ENCODE results near the gene BRPF1.
A peak's percentile ranks its signal among the peaks of the same experiment; 100 is the strongest.

Gene BRPF1

GRCh38 chr3:9750556-9751411 is 19.2 kb downstream of the BRPF1 start:
- peak overlapping the region; percentile 90 for H3K4me3 ChIP-seq (ENCODE audit: low read depth, low read length)
- TF ChIP-seq, protein P1, sequence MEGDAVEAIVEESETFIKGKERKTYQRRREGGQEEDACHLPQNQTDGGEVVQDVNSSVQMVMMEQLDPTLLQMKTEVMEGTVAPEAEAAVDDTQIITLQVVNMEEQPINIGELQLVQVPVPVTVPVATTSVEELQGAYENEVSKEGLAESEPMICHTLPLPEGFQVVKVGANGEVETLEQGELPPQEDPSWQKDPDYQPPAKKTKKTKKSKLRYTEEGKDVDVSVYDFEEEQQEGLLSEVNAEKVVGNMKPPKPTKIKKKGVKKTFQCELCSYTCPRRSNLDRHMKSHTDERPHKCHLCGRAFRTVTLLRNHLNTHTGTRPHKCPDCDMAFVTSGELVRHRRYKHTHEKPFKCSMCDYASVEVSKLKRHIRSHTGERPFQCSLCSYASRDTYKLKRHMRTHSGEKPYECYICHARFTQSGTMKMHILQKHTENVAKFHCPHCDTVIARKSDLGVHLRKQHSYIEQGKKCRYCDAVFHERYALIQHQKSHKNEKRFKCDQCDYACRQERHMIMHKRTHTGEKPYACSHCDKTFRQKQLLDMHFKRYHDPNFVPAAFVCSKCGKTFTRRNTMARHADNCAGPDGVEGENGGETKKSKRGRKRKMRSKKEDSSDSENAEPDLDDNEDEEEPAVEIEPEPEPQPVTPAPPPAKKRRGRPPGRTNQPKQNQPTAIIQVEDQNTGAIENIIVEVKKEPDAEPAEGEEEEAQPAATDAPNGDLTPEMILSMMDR (IDR thresholded peaks at IDR 0.05; ENCODE audit: borderline replicate concordance, insufficient read depth, low read depth, low read length) = no peak

- TF ChIP-seq, protein P1 (IDR thresholded peaks at IDR 0.05; ENCODE audit: borderline replicate concordance, insufficient read depth, low read depth, low read length) = no peak
- no peak overlapping the region for H3K4me3 ChIP-seq (ENCODE audit: low read depth, low read length)
Observed at GRCh38 chr3:9754678-9755077, 23.1 kb downstream of the BRPF1 start.

- TF ChIP-seq, protein P1 (IDR thresholded peaks at IDR 0.05; ENCODE audit: borderline replicate concordance, insufficient read depth, low read depth, low read length) = no peak
- no peak overlapping the region for H3K4me3 ChIP-seq (ENCODE audit: low read depth, low read length)
Observed at GRCh38 chr3:9757427-9757826, 25.9 kb downstream of the BRPF1 start.

DNA sequence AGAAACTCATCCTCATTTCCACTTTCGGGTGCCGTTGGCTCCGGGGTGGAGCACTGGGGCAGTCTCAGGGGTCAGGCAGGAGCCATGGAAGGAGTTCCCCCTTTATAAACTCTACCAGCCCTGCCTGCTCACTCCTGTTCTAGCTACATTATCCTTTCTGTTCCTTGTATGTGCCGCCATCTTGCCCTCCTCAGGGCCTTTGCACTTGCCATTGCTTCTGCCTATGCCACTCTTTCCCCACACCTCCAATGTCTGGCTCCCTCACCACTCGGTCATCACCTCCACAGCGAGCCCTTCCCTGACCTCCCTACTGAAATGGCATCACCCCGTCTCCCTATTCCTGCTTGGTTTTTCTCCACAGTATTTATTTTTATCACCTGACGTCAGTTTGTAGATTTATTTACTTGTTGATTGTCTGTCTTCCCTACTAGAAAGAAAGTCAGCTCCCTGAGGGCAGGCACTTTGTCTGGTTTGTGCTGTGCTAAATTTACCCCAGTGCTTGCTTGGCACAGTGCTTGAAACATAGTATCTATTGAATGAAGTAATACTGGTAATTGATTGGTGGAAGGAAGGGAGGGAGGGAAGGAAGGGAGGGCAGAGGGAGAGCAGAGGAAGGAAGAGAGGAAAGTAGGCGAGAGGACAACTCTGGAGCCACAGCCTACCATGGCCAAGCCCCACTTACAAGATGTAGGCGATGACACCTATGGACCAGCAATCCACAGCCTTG is 29.4 kb downstream of the BRPF1 start:
- TF ChIP-seq, protein P1 (IDR thresholded peaks at IDR 0.05; ENCODE audit: borderline replicate concordance, insufficient read depth, low read depth, low read length) = no peak
- H3K4me3 ChIP-seq (ENCODE audit: low read depth, low read length) = no peak overlapping the region

DNA sequence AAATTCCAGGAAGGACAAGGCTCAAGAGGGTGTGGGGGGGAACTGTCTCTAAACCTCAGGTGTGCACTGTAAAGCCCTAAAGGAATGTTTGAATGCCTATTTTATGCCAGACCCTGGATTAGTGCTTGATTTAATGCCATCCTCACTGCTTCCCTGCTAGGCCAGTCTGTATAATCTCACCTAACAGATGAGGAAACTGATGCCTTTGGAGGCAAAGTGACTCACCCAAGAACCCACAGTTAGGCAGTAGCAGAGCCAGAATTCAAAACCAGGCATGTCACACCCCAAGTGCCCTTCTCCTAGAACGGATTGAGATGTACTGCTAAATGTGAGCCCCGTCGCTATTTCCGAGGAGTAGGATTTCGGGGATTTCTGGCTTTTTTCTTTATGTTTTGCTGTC is 30.4 kb downstream of the BRPF1 start:
- H3K4me3 ChIP-seq (ENCODE audit: low read depth, low read length) = no peak overlapping the region
- TF ChIP-seq, protein P1 (IDR thresholded peaks at IDR 0.05; ENCODE audit: borderline replicate concordance, insufficient read depth, low read depth, low read length) = no peak

- H3K4me3 ChIP-seq (ENCODE audit: low read depth, low read length) = no peak overlapping the region
- TF ChIP-seq, protein P1 (IDR thresholded peaks at IDR 0.05; ENCODE audit: borderline replicate concordance, insufficient read depth, low read depth, low read length) = no peak
Observed at GRCh38 chr3:9762871-9763270, 31.3 kb downstream of the BRPF1 start.

Measured in GM12875 (cell line).